H9 (cell line): Measurements from ENCODE around the gene TUBB2B. TPM values are rescaled to one million over a fixed set of nuclear protein-coding genes. Genes with fewer than 3 reads are reported as not detected.

Experiments used
- DNase-seq: peaks from one replicate; pipeline ENCODE4 v3.0.0-alpha.2; 2017
- H2AFZ ChIP-seq: one replicate; pipeline ENCODE4 v1.6.1; 2013; ENCODE audit warnings: mild to moderate bottlenecking, low read length, control low read depth, moderate library complexity
- H2AK5ac ChIP-seq: 2 replicates; pipeline ENCODE4 v1.6.1; 2013; ENCODE audit warnings: low read length, control low read depth, mixed read lengths; ENCODE audit not compliant: insufficient read length
- H2BK120ac ChIP-seq: one replicate; pipeline ENCODE4 v1.6.1; 2013; ENCODE audit warnings: low read depth, mild to moderate bottlenecking, low read length, control low read depth, inconsistent platforms; ENCODE audit not compliant: poor library complexity, severe bottlenecking
- H2BK12ac ChIP-seq: 2 replicates; pipeline ENCODE4 v1.6.1; 2013; ENCODE audit warnings: low read length, control low read depth, mixed read lengths, low read depth; ENCODE audit not compliant: insufficient read length
- H2BK15ac ChIP-seq: 2 replicates; pipeline ENCODE4 v1.6.1; 2013; ENCODE audit warnings: low read depth, low read length, control low read depth
- H2BK20ac ChIP-seq: one replicate; pipeline ENCODE4 v1.6.1; 2013; ENCODE audit warnings: low read depth, mild to moderate bottlenecking, low read length, control low read depth, inconsistent platforms; ENCODE audit not compliant: poor library complexity, severe bottlenecking
- H2BK5ac ChIP-seq: 2 replicates; pipeline ENCODE4 v1.6.1; 2013; ENCODE audit warnings: low read length, control low read depth, mixed read lengths; ENCODE audit not compliant: insufficient read length
- H3K14ac ChIP-seq: 2 replicates; pipeline ENCODE4 v1.6.1; 2013; ENCODE audit warnings: low read length, control low read depth; ENCODE audit not compliant: insufficient read depth
- H3K18ac ChIP-seq: 2 replicates; pipeline ENCODE4 v1.6.1; 2013; ENCODE audit warnings: low read depth, mild to moderate bottlenecking, mixed read lengths, low read length, control low read depth; ENCODE audit not compliant: insufficient read length
- H3K23ac ChIP-seq: 2 replicates; pipeline ENCODE4 v1.6.1; 2013; ENCODE audit warnings: low read length, control low read depth, mixed read lengths, low read depth; ENCODE audit not compliant: insufficient read length
- H3K23me2 ChIP-seq: 2 replicates; pipeline ENCODE4 v1.6.1; 2013; ENCODE audit warnings: low read depth, mild to moderate bottlenecking, mixed read lengths, low read length, control low read depth; ENCODE audit not compliant: insufficient read length, poor library complexity, severe bottlenecking
- H3K27ac ChIP-seq: 2 replicates; pipeline ENCODE4 v1.5.1; 2013; ENCODE audit warnings: low read length, control low read depth, mixed read lengths, low read depth; ENCODE audit not compliant: insufficient read length
- H3K27me3 ChIP-seq: 2 replicates; pipeline ENCODE4 v1.6.1; 2013; ENCODE audit warnings: low read length, control low read depth, inconsistent platforms; ENCODE audit not compliant: insufficient read depth
- H3K4ac ChIP-seq: 2 replicates; pipeline ENCODE4 v1.6.1; 2013; ENCODE audit warnings: low read depth, mild to moderate bottlenecking, control low read depth, inconsistent platforms, low read length, moderate library complexity
- H3K4me1 ChIP-seq: 2 replicates; pipeline ENCODE4 v1.6.1; 2013; ENCODE audit warnings: low read length, control low read depth, inconsistent platforms; ENCODE audit not compliant: insufficient read depth
- H3K4me2 ChIP-seq: 2 replicates; pipeline ENCODE4 v1.6.1; 2013; ENCODE audit warnings: low read length, control low read depth, mixed read lengths; ENCODE audit not compliant: insufficient read length, insufficient read depth
- H3K56ac ChIP-seq: 2 replicates; pipeline ENCODE4 v1.6.1; 2013; ENCODE audit warnings: low read depth, mild to moderate bottlenecking, mixed read lengths, low read length, control low read depth; ENCODE audit not compliant: insufficient read length
- H3K79me1 ChIP-seq: 2 replicates; pipeline ENCODE4 v1.6.1; 2013; ENCODE audit warnings: low read depth, mild to moderate bottlenecking, moderate library complexity, low read length, control low read depth, inconsistent platforms; ENCODE audit not compliant: insufficient read depth, poor library complexity, severe bottlenecking
- H3K79me2 ChIP-seq: 2 replicates; pipeline ENCODE4 v1.6.1; 2013; ENCODE audit warnings: low read length, control low read depth, inconsistent platforms; ENCODE audit not compliant: insufficient read depth
- H3K9ac ChIP-seq: 2 replicates; pipeline ENCODE4 v1.6.1; 2013; ENCODE audit warnings: low read length, control low read depth, mixed read lengths; ENCODE audit not compliant: insufficient read length; ENCODE audit errors: extremely low read depth
- H3K9me3 ChIP-seq: one replicate; pipeline ENCODE4 v1.6.1; 2013; ENCODE audit warnings: low read depth, low read length, inconsistent platforms; ENCODE audit not compliant: control insufficient read depth
- H3T11ph ChIP-seq: one replicate; pipeline ENCODE4 v1.6.1; 2013; ENCODE audit warnings: mild to moderate bottlenecking, low read length, control low read depth, inconsistent platforms
- H4K20me1 ChIP-seq: one replicate; pipeline ENCODE4 v1.6.1; 2013; ENCODE audit not compliant: control insufficient read depth, insufficient read length, insufficient read depth
- H4K5ac ChIP-seq: 2 replicates; pipeline ENCODE4 v1.6.1; 2013; ENCODE audit warnings: low read depth, mild to moderate bottlenecking, mixed read lengths, low read length, control low read depth; ENCODE audit not compliant: insufficient read length
- H4K8ac ChIP-seq: replicated peaks from 2 replicates; pipeline ENCODE4 v1.6.1; 2013; ENCODE audit warnings: low read length, control low read depth, mixed read lengths, low read depth; ENCODE audit not compliant: insufficient read length
- H4K91ac ChIP-seq: 2 replicates; pipeline ENCODE4 v1.6.1; 2013; ENCODE audit warnings: low read depth, mild to moderate bottlenecking, moderate library complexity, mixed read lengths, low read length, control low read depth; ENCODE audit not compliant: insufficient read length
- H3K27ac Mint-ChIP-seq, 3 experiments: 2 replicates in 2 of 3; 3 replicates in 1 of 3; pipeline ENCODE4 v1.8.0; 2020 to 2021; ENCODE audit warnings: mixed read lengths in 3 of 3, mild to moderate bottlenecking in 1 of 3, moderate library complexity in 1 of 3
- H3K27me3 Mint-ChIP-seq: 2 replicates; pipeline ENCODE4 v1.8.0; 2021; ENCODE audit warnings: low read depth, mild to moderate bottlenecking, moderate library complexity, mixed read lengths
- H3K36me3 Mint-ChIP-seq, 3 experiments: 2 replicates in 2 of 3; 3 replicates in 1 of 3; pipeline ENCODE4 v1.8.0; 2020 to 2021; ENCODE audit warnings: low read depth in 3 of 3, mixed read lengths in 3 of 3; ENCODE audit not compliant: insufficient read depth in 1 of 3
- H3K4me1 Mint-ChIP-seq, 2 experiments: 2 replicates each; pipeline ENCODE4 v1.8.0; 2020; ENCODE audit warnings: mixed read lengths in 2 of 2
- H3K4me3 Mint-ChIP-seq, 2 experiments: 2 replicates in 1 of 2; 3 replicates in 1 of 2; pipeline ENCODE4 v1.8.0; 2020 to 2021; ENCODE audit warnings: mild to moderate bottlenecking in 2 of 2, mixed read lengths in 2 of 2, moderate library complexity in 1 of 2
- H3K9me3 Mint-ChIP-seq, 2 experiments: 2 replicates in 1 of 2; 3 replicates in 1 of 2; pipeline ENCODE4 v1.8.0; 2020; ENCODE audit warnings: mild to moderate bottlenecking in 2 of 2, mixed read lengths in 2 of 2, moderate library complexity in 1 of 2
- CTCF ChIP-seq: fragments of 200-600 bp; sonication (generic); conservative IDR thresholded peaks from 3 replicates; pipeline ENCODE4 v1.8.0; 2021; ENCODE audit warnings: antibody characterized with exemption, mild to moderate bottlenecking
- WGBS: extraction: QIAGEN DNeasy Blood & Tissue Kit; methylation state at CpG from one replicate; pipeline ENCODE4 v1.1.7; 2013; ENCODE audit warnings: missing lambda C conversion rate, low lambda C conversion rate, mixed read lengths; ENCODE audit not compliant: insufficient read length; ENCODE audit errors: extremely low coverage; 5-methylcytosine and 5-hydroxymethylcytosine counted together
- total RNA-seq: library from RNA; stranded (reverse); gene quantifications from 2 replicates; pipeline ENCODE4 v1.2.1, GENCODE V29; 2021

Gene TUBB2B
- total RNA-seq, 1 experiment from 2014 or later: 320 TPM

DNA sequence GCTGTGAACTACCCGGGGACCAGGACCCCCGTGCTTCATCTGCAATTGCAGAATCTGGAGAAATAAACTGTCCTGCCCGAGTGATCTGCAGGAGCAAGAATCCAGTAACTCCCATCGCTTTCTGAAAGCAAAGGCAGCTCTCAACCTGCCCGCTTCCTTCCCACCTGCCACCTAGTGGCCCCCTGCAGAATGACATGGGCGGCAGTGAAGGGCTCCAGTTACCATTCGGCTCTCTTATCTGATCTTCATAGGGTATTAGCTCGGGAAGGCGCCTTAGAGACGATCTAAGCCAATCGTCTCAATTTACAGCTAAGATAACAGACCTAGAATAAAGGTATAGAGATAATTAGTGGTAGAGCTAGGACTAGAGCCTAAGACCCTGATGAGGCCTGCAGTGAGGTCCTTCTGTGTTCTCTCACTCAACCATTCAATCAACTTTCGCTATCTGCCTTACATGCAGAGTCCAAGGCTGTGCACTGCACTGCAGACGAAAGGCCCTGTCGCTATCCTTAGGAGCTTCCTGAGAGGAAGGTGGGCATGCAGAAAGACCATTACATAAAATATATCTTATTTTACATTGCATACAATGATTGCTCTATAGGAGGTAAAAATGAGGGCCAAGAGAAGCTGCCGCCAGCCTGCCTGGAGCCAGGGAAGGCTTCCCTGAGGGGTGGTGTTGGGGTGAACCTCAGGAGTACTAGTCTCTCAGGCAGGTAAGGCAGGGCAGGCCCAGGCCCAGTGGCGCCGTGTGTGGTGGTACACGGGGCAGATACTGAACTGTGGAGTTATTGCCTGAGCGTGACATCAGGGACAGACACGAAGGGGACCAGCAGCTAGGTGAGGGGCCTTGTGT lies 24.2 kb upstream of the TUBB2B start:
- DNase-seq: peak; percentile 90
- no peak overlapping the region for H2BK12ac ChIP-seq
- peaks cover 30 to 38% of the 10 kb centered on the region in 2 experiments for H3K4me1 Mint-ChIP-seq
- no peak overlapping the region for H3K4me2 ChIP-seq
- H2BK15ac ChIP-seq: no peak overlapping the region
- H3K56ac ChIP-seq: no peak overlapping the region
- H3K79me2 ChIP-seq: no peaks in the 10 kb centered on the region
- H3K23ac ChIP-seq: no peak overlapping the region
- H2AK5ac ChIP-seq: no peak overlapping the region
- no peak overlapping the region for H3K4ac ChIP-seq
- no peak overlapping the region for H2AFZ ChIP-seq
- H3K79me1 ChIP-seq: no peaks in the 10 kb centered on the region
- H3K4me1 ChIP-seq: no peaks in the 10 kb centered on the region; the same call in 1 of the 2 replicates
- TF ChIP-seq CTCF: peak; percentile 97
- H3K9ac ChIP-seq: no peak overlapping the region
- no peak overlapping the region for H3K27ac ChIP-seq
- no peak overlapping the region for H2BK5ac ChIP-seq
- H4K20me1 ChIP-seq: no peaks in the 10 kb centered on the region
- 0 out of 7 replicates have a peak overlapping the region, but pooled peaks of 1 of the 3 experiments have one; percentile 59 for H3K27ac Mint-ChIP-seq
- H3K23me2 ChIP-seq: no peaks in the 10 kb centered on the region
- no peak overlapping the region for H3K18ac ChIP-seq
- no peak overlapping the region for H4K8ac ChIP-seq
- no peak overlapping the region for H3K4me3 Mint-ChIP-seq
- no peak overlapping the region for H3K14ac ChIP-seq
- no CpG with 5 or more reads among the region's 20 CpGs for WGBS
- H4K91ac ChIP-seq: no peak overlapping the region
- peaks cover 16% of the 10 kb centered on the region for H3K27me3 Mint-ChIP-seq
- H2BK120ac ChIP-seq: no peak overlapping the region
- H4K5ac ChIP-seq: no peak overlapping the region
- no peaks in the 10 kb centered on the region for H3K27me3 ChIP-seq
- H3K9me3 Mint-ChIP-seq: peaks cover 5 to 6% of the 10 kb centered on the region in 2 experiments; a peak in 4 of 5 replicates
- H3K36me3 Mint-ChIP-seq: peaks cover 5 to 7% (median 5%) of the 10 kb centered on the region in 3 experiments; a peak in 6 of 7 replicates
- H3K9me3 ChIP-seq: no peaks in the 10 kb centered on the region
- H2BK20ac ChIP-seq: no peak overlapping the region
- no peak overlapping the region for H3T11ph ChIP-seq
